IMR-90 (cell line): Measurements from ENCODE around the gene SLC9A6. TPM values are rescaled to one million over a fixed set of nuclear protein-coding genes. Genes with fewer than 3 reads are reported as not detected.

ENCODE experiments used
- ATAC-seq: fragments of 200-7000 bp; cut with Tn5 transposase; 2 replicates; pipeline ENCODE4 v1.9.1; 2020; ENCODE audit warnings: low read depth, mild to moderate bottlenecking, moderate library complexity
- BruUV-seq: library from RNA; stranded (reverse); fragments of 400-500 nt; replicated peaks from 2 replicates; lab custom pipeline; 2021; lab: Mats Ljungman, UMichigan
- CTCF ChIA-PET: fragments of 300-600 bp; formaldehyde crosslinking; extraction: SDS; loops from one replicate; lab custom pipeline; 2021; ENCODE audit warnings: antibody characterized with exemption; lab: Yijun Ruan, JAX
- POLR2A ChIA-PET: fragments of 300-600 bp; sonication (Branson Sonifier 250); formaldehyde crosslinking; loops from one replicate; lab custom pipeline; 2022; ENCODE audit warnings: antibody characterized with exemption; ENCODE audit not compliant: unreplicated experiment; lab: Charles Lee
- DNase-seq: peaks from one replicate; pipeline ENCODE4 v3.0.0; 2013
- H2AFZ ChIP-seq: replicated peaks from 2 replicates; pipeline ENCODE3; 2013; ENCODE audit warnings: low read length, mild to moderate bottlenecking; ENCODE audit not compliant: poor library complexity
- H2AK5ac ChIP-seq: 2 replicates; pipeline ENCODE4 v1.6.1; 2013; ENCODE audit warnings: low read depth, low read length, inconsistent platforms
- H2AK9ac ChIP-seq: replicated peaks from 2 replicates; pipeline ENCODE3; 2013; ENCODE audit warnings: mild to moderate bottlenecking, low read depth, low read length, moderate library complexity; ENCODE audit not compliant: poor library complexity
- H2BK120ac ChIP-seq: 2 replicates; pipeline ENCODE4 v1.6.1; 2013; ENCODE audit warnings: low read depth, low read length, inconsistent platforms
- H2BK15ac ChIP-seq: 3 replicates; pipeline ENCODE4 v1.6.1; 2013; ENCODE audit warnings: low read depth, low read length, inconsistent platforms
- H2BK20ac ChIP-seq: 2 replicates; pipeline ENCODE4 v1.6.1; 2013; ENCODE audit warnings: low read depth, mild to moderate bottlenecking, inconsistent platforms, low read length, moderate library complexity
- H2BK5ac ChIP-seq: 2 replicates; pipeline ENCODE4 v1.6.1; 2013; ENCODE audit warnings: mild to moderate bottlenecking, low read depth, low read length, inconsistent platforms; ENCODE audit not compliant: poor library complexity, severe bottlenecking
- H3K14ac ChIP-seq: replicated peaks from 2 replicates; pipeline ENCODE4 v1.6.1; 2013; ENCODE audit warnings: low read depth, low read length, inconsistent platforms
- H3K18ac ChIP-seq: 2 replicates; pipeline ENCODE4 v1.6.1; 2013; ENCODE audit warnings: low read depth, low read length, control low read depth
- H3K23ac ChIP-seq: 2 replicates; pipeline ENCODE4 v1.6.1; 2013; ENCODE audit warnings: low read depth, low read length, inconsistent platforms
- H3K27ac ChIP-seq: 2 replicates; pipeline ENCODE4 v1.5.1; 2013; ENCODE audit warnings: mild to moderate bottlenecking, control low read depth, low read length; ENCODE audit not compliant: insufficient read depth
- H3K27me3 ChIP-seq: 2 replicates; pipeline ENCODE4 v1.6.1; 2013; ENCODE audit warnings: low read length; ENCODE audit not compliant: control insufficient read depth, insufficient read depth
- H3K36me3 ChIP-seq: 2 replicates; pipeline ENCODE4 v1.6.1; 2013; ENCODE audit warnings: low read length, mixed read lengths; ENCODE audit not compliant: control insufficient read depth, insufficient read depth
- H3K4ac ChIP-seq: 2 replicates; pipeline ENCODE4 v1.6.1; 2013; ENCODE audit warnings: low read depth, low read length, inconsistent platforms
- H3K4me1 ChIP-seq: 2 replicates; pipeline ENCODE4 v1.6.1; 2013; ENCODE audit warnings: low read length, mixed read lengths; ENCODE audit not compliant: control insufficient read depth, insufficient read depth
- H3K4me2 ChIP-seq: 2 replicates; pipeline ENCODE4 v1.6.1; 2013; ENCODE audit warnings: low read depth, mild to moderate bottlenecking, control low read depth, low read length, moderate library complexity
- H3K4me3 ChIP-seq: 2 replicates; pipeline ENCODE4 v1.5.1; 2013; ENCODE audit warnings: low read depth, mild to moderate bottlenecking, control low read depth, low read length, moderate library complexity; ENCODE audit not compliant: insufficient read depth
- H3K56ac ChIP-seq: 2 replicates; pipeline ENCODE4 v1.6.1; 2013; ENCODE audit warnings: low read length, inconsistent platforms; ENCODE audit not compliant: insufficient read depth; ENCODE audit errors: extremely low read depth
- H3K79me1 ChIP-seq, 2 experiments: 2 replicates each; pipeline ENCODE4 v1.6.1; 2013; ENCODE audit warnings: low read length in 2 of 2, inconsistent platforms in 1 of 2, low read depth in 1 of 2
- H3K9ac ChIP-seq: 2 replicates; pipeline ENCODE4 v1.6.1; 2013; ENCODE audit warnings: low read depth, low read length, control low read depth
- H3K9me1 ChIP-seq: 2 replicates; pipeline ENCODE4 v1.6.1; 2013; ENCODE audit warnings: low read length, inconsistent platforms; ENCODE audit not compliant: insufficient read depth
- H3K9me3 ChIP-seq: 2 replicates; pipeline ENCODE4 v1.6.1; 2013; ENCODE audit warnings: low read length; ENCODE audit not compliant: control insufficient read depth, insufficient read depth
- H4K20me1 ChIP-seq: 2 replicates; pipeline ENCODE4 v1.6.1; 2013; ENCODE audit warnings: low read length, inconsistent platforms; ENCODE audit not compliant: insufficient read depth
- H4K5ac ChIP-seq: 2 replicates; pipeline ENCODE4 v1.6.1; 2013; ENCODE audit warnings: mild to moderate bottlenecking, low read depth, low read length, control low read depth
- H4K8ac ChIP-seq, 2 experiments: 2 replicates each; pipeline ENCODE4 v1.6.1; 2013; ENCODE audit warnings: low read depth in 2 of 2, low read length in 2 of 2, control low read depth in 1 of 2, inconsistent platforms in 1 of 2
- H4K91ac ChIP-seq: 2 replicates; pipeline ENCODE4 v1.6.1; 2013; ENCODE audit warnings: low read depth, low read length, inconsistent platforms; ENCODE audit not compliant: insufficient read depth
- ELK1 ChIP-seq: fragments of 150-350 bp; IDR thresholded peaks from 2 replicates; pipeline ENCODE4 v1.6.1; 2016; ENCODE audit warnings: low read depth, mild to moderate bottlenecking, low read length, moderate library complexity, borderline replicate concordance
- WGBS, 2 experiments: methylation state at CpG; one replicate each; pipeline versions ENCODE4 v1.1.5 to v1.1.7; 2013; ENCODE audit warnings: missing lambda C conversion rate in 2 of 2; ENCODE audit not compliant: insufficient read length in 1 of 2; ENCODE audit errors: extremely low coverage in 2 of 2; 5-methylcytosine and 5-hydroxymethylcytosine counted together
- dilution Hi-C: fragments of 300-500 bp; cut with HindIII; formaldehyde crosslinking; loops from one replicate; pipeline ENCODE4 v1.14.3; 2018; ENCODE audit warnings: low sequenced_read_pairs; ENCODE audit not compliant: unreplicated experiment
- in situ Hi-C: fragments of 300-500 bp; cut with MboI; formaldehyde crosslinking; loops from 3 replicates; pipeline ENCODE4 v1.14.3; 2019; ENCODE audit warnings: low sequenced_read_pairs, inconsistent platforms, mixed read lengths
- intact Hi-C: fragments of 100-400 bp; cut with micrococcal nuclease; formaldehyde crosslinking; loops from 2 replicates; pipeline ENCODE4 v1.10.0; 2022
- polyA plus RNA-seq, 3 experiments: library from polyadenylated mRNA; depleted of rRNA; stranded (reverse); fragments of >200 nt; gene quantifications; 2 replicates each; pipeline ENCODE4 v1.2.3, GENCODE V29; 2012; ENCODE audit warnings: low replicate concordance in 1 of 3
- total RNA-seq: library from RNA; depleted of rRNA; stranded (reverse); fragments of >200 nt; gene quantifications from 2 replicates; pipeline ENCODE4 v1.2.3, GENCODE V29; 2012

The SLC9A6 gene
- total and polyA plus RNA-seq, 2 of the 4 experiments (the other 2 are of a cell fraction) = 6.9 to 19.0 TPM

- in situ Hi-C loops = no loop called here
These were observed 59.8 kb downstream of the SLC9A6 start for GRCh38 chrX:136045008-136045407.

More at GRCh38 chrX:136045008-136045407, 59.8 kb downstream of the SLC9A6 start:
- no peak overlapping the region for H4K5ac ChIP-seq
- no peak overlapping the region for H3K4me3 ChIP-seq
- no peak overlapping the region for H3K56ac ChIP-seq
- H3K4ac ChIP-seq = no peak overlapping the region
- H4K20me1 ChIP-seq = no peaks in the 10 kb centered on the region
- no CpG with 5 or more reads among the region's 5 CpGs for WGBS, 2 experiments
- POLR2A ChIA-PET = no interaction called here
- no peak overlapping the region for H2AK5ac ChIP-seq
- no TSS peak for BruUV-seq
- no peak overlapping the region for H3K27ac ChIP-seq
- H2AFZ ChIP-seq = no peak overlapping the region
- H3K18ac ChIP-seq = no peak overlapping the region
- intact Hi-C loops = no loop called here
- H3K9ac ChIP-seq = no peak overlapping the region
- H3K36me3 ChIP-seq = no peaks in the 10 kb centered on the region
- H2BK120ac ChIP-seq = no peak overlapping the region
- H3K23ac ChIP-seq = no peak overlapping the region
- H3K4me2 ChIP-seq = no peak overlapping the region
- H3K14ac ChIP-seq = no peak overlapping the region
- peaks cover 6% of the 10 kb centered on the region for H3K4me1 ChIP-seq
- no peak overlapping the region for H2BK15ac ChIP-seq
- ATAC-seq = no peak
- CTCF ChIA-PET = no interaction called here
- no peaks in the 10 kb centered on the region for H3K79me1 ChIP-seq
- H3K9me1 ChIP-seq = peaks cover 10% of the 10 kb centered on the region
- H2BK5ac ChIP-seq = no peak overlapping the region
- TF ChIP-seq ELK1 = no peak
- H3K9me3 ChIP-seq = no peaks in the 10 kb centered on the region
- no peak overlapping the region for H4K91ac ChIP-seq
- dilution Hi-C loops = no loop called here
- H4K8ac ChIP-seq = no peak overlapping the region
- no peak for DNase-seq
- H3K27me3 ChIP-seq = peaks cover 5% of the 10 kb centered on the region; the same call in 1 of the 2 replicates
- H2BK20ac ChIP-seq = no peak overlapping the region
- H2AK9ac ChIP-seq = no peak overlapping the region
